ENCODE measurements around the gene C3orf18.

DNA sequence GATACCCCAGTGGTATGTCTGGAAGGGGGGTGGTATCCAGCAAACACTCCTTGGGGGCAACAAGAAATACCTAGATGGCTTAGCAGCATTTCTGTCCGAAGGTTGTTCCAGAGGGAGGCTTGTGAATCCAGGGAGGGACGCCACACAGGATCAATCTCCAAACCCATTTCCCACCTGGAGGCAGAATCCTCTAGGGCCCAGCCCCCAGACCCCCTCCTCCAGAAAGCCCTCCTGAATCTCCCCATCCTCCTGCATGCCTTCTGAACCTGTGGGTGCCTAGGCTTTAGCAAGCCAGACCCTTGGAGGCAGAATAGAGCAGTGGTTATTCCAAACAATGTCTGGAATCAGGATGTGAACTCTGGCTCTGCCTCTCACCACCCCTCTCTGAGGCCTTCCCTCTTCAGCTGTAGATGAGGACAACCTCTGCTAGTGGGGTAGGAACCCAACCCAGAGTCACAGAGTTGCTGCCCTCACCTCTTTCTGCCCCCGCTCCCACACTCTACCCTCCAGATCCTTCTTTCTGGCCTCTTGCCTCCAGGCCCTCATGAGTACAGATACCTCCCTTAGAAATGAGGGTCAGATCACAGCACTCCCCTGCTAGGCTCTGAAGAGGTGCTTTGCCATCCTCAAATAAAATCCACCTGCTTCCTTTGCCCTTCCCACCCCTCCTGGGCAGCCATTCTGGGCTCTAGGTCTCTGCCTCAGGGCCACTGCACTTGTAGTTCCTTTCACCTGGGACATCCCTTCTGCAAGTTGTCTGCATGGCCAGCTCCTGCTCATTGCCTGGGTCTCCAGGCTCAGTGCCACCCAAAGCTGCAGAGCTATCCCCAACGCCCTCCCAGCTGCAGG lies 35.9 kb upstream of the C3orf18 start:
- TF ChIP-seq, protein P1, sequence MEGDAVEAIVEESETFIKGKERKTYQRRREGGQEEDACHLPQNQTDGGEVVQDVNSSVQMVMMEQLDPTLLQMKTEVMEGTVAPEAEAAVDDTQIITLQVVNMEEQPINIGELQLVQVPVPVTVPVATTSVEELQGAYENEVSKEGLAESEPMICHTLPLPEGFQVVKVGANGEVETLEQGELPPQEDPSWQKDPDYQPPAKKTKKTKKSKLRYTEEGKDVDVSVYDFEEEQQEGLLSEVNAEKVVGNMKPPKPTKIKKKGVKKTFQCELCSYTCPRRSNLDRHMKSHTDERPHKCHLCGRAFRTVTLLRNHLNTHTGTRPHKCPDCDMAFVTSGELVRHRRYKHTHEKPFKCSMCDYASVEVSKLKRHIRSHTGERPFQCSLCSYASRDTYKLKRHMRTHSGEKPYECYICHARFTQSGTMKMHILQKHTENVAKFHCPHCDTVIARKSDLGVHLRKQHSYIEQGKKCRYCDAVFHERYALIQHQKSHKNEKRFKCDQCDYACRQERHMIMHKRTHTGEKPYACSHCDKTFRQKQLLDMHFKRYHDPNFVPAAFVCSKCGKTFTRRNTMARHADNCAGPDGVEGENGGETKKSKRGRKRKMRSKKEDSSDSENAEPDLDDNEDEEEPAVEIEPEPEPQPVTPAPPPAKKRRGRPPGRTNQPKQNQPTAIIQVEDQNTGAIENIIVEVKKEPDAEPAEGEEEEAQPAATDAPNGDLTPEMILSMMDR (IDR thresholded peaks at IDR 0.05) = no peak
- TF ChIP-seq POLR2A (IDR thresholded peaks at IDR 0.05) (no peak), EP300 (IDR thresholded peaks at IDR 0.05) (no peak)
